Measurements from ENCODE around the gene C10orf90.

- TF ChIP-seq POLR2A (IDR thresholded peaks at IDR 0.05) = no peak
- TF ChIP-seq CTCF (IDR thresholded peaks at IDR 0.05) = no peak
Measured at GRCh38 chr10:126564326-126564888, 106.1 kb downstream of the C10orf90 start.

All from Peyer's patch (tissue), 4 donors.